Keratinocyte (primary cell): ENCODE results near the gene R3HDM4.

Experiments
- CTCF ChIP-seq, 3 experiments: IDR thresholded peaks in 1 of 3; conservative IDR thresholded peaks in 1 of 3; optimal IDR thresholded peaks in 1 of 3; 2 replicates in 2 of 3; 3 replicates in 1 of 3; pipeline versions ENCODE3 to v1.5.1; 2011; ENCODE audit warnings: low read length in 3 of 3, mild to moderate bottlenecking in 3 of 3, moderate library complexity in 2 of 3, control low read depth in 1 of 3, inconsistent platforms in 1 of 3; ENCODE audit not compliant: insufficient read depth in 2 of 3; ENCODE audit errors: extremely low read depth in 1 of 3
- EZH2 ChIP-seq: IDR thresholded peaks from one replicate; pipeline ENCODE4 v1.6.1; 2012; ENCODE audit warnings: inconsistent platforms, mild to moderate bottlenecking, low read length, moderate library complexity

- TF ChIP-seq CTCF (optimal IDR thresholded peaks at IDR 0.05 in 1 of 3, IDR thresholded peaks at IDR 0.05 in 1 of 3, conservative IDR thresholded peaks at IDR 0.05 in 1 of 3; ENCODE audit: extremely low read depth in 1 of 3, insufficient read depth in 2 of 3, low read length in 3 of 3) (no peak), EZH2 (no peak)
These were observed 51.8 kb downstream of the R3HDM4 start for GRCh38 chr19:861141-861755.
